Liver (tissue), 9 donors: ENCODE data around the gene DMD. TPM values are rescaled to one million over a fixed set of nuclear protein-coding genes. Genes with fewer than 3 reads are reported as not detected.

ENCODE experiments used
- DNase-seq: peaks from one replicate; pipeline ENCODE4 v3.0.0-alpha.2; 2017; ENCODE audit warnings: low spot score
- H3K27ac ChIP-seq, 2 donors: one replicate each; pipeline ENCODE4 v1.7.0; 2013; ENCODE audit warnings: inconsistent platforms in 2 of 2, low read length in 2 of 2, control low read depth in 1 of 2, low read depth in 1 of 2, mild to moderate bottlenecking in 1 of 2
- H3K27me3 ChIP-seq, 4 donors: one replicate each; pipeline versions ENCODE4 v1.6.1 to v1.7.0; 2013; ENCODE audit warnings: low read length in 3 of 4, inconsistent platforms in 1 of 4, mild to moderate bottlenecking in 1 of 4, moderate library complexity in 1 of 4; ENCODE audit not compliant: control insufficient read depth in 4 of 4, insufficient read depth in 4 of 4
- H3K36me3 ChIP-seq, 4 donors: one replicate each; pipeline versions ENCODE4 v1.6.1 to v1.7.0; 2013; ENCODE audit warnings: low read length in 3 of 4, mild to moderate bottlenecking in 3 of 4, low read depth in 1 of 4, moderate library complexity in 1 of 4; ENCODE audit not compliant: control insufficient read depth in 4 of 4, insufficient read depth in 3 of 4
- H3K4me1 ChIP-seq, 4 donors: one replicate each; pipeline versions ENCODE4 v1.6.1 to v1.7.0; 2013; ENCODE audit warnings: low read length in 3 of 4, mild to moderate bottlenecking in 3 of 4, moderate library complexity in 1 of 4; ENCODE audit not compliant: control insufficient read depth in 4 of 4, insufficient read depth in 4 of 4
- H3K4me3 ChIP-seq, 3 donors: one replicate each; pipeline versions ENCODE4 v1.6.1 to v1.7.0; 2013; ENCODE audit warnings: low read length in 3 of 3, control low read depth in 1 of 3, low read depth in 1 of 3, mild to moderate bottlenecking in 1 of 3
- H3K9ac ChIP-seq, 2 donors: one replicate each; pipeline ENCODE4 v1.7.0; 2013; ENCODE audit warnings: low read length in 2 of 2, mild to moderate bottlenecking in 2 of 2, moderate library complexity in 2 of 2, control low read depth in 1 of 2, low read depth in 1 of 2
- H3K9me3 ChIP-seq, 4 donors: one replicate each; pipeline versions ENCODE4 v1.6.1 to v1.7.0; 2013; ENCODE audit warnings: low read length in 3 of 4; ENCODE audit not compliant: control insufficient read depth in 4 of 4
- ATF3 ChIP-seq: IDR thresholded peaks from 2 replicates; pipeline ENCODE4 v1.6.1; 2016; ENCODE audit warnings: antibody characterized with exemption
- CTCF ChIP-seq: fragments of 150-350 bp; IDR thresholded peaks from 2 replicates; pipeline ENCODE4 v1.5.1; 2017; ENCODE audit warnings: improper control_type of control experiment, low read depth, low read length; ENCODE audit not compliant: missing input control
- EGR1 ChIP-seq, 2 donors: IDR thresholded peaks; 2 replicates each; pipeline ENCODE4 v1.6.1; 2016 to 2018; ENCODE audit warnings: antibody characterized with exemption in 2 of 2, low read depth in 2 of 2
- FOXA1 ChIP-seq: IDR thresholded peaks from 2 replicates; pipeline ENCODE4 v1.6.1; 2016; ENCODE audit warnings: antibody characterized with exemption
- FOXA2 ChIP-seq: IDR thresholded peaks from 2 replicates; pipeline ENCODE4 v1.6.1; 2016; ENCODE audit warnings: antibody characterized with exemption
- GABPA ChIP-seq, 2 donors: IDR thresholded peaks in 1 of 2; conservative IDR thresholded peaks in 1 of 2; 2 replicates each; pipeline ENCODE4 v1.6.1; 2016; ENCODE audit warnings: antibody characterized with exemption in 2 of 2, mild to moderate bottlenecking in 1 of 2, moderate library complexity in 1 of 2
- HNF4A ChIP-seq, 2 donors: conservative IDR thresholded peaks; 2 replicates each; pipeline ENCODE4 v1.6.1; 2016; ENCODE audit warnings: antibody characterized with exemption in 2 of 2, mild to moderate bottlenecking in 2 of 2
- HNF4G ChIP-seq: IDR thresholded peaks from 2 replicates; pipeline ENCODE4 v1.6.1; 2016; ENCODE audit warnings: antibody characterized with exemption
- JUND ChIP-seq, 2 donors: IDR thresholded peaks; 2 replicates each; pipeline ENCODE4 v1.6.1; 2016; ENCODE audit warnings: antibody characterized with exemption in 2 of 2
- MAX ChIP-seq: IDR thresholded peaks from 2 replicates; pipeline ENCODE4 v1.6.1; 2016; ENCODE audit warnings: antibody characterized with exemption
- NR2F2 ChIP-seq: IDR thresholded peaks from 2 replicates; pipeline ENCODE4 v1.6.1; 2016; ENCODE audit warnings: antibody characterized with exemption
- RAD21 ChIP-seq, 2 donors: IDR thresholded peaks; 2 replicates each; pipeline ENCODE4 v1.6.1; 2016; ENCODE audit warnings: antibody characterized with exemption in 2 of 2, mild to moderate bottlenecking in 2 of 2
- REST ChIP-seq: IDR thresholded peaks from 2 replicates; pipeline ENCODE4 v1.6.1; 2016; ENCODE audit warnings: antibody characterized with exemption, mild to moderate bottlenecking
- RXRA ChIP-seq, 2 donors: IDR thresholded peaks; 2 replicates each; pipeline ENCODE4 v1.6.1; 2017 to 2018; ENCODE audit warnings: antibody characterized with exemption in 2 of 2, mild to moderate bottlenecking in 1 of 2
- SP1 ChIP-seq: IDR thresholded peaks from 2 replicates; pipeline ENCODE4 v1.6.1; 2018; ENCODE audit warnings: antibody characterized with exemption, mild to moderate bottlenecking
- TAF1 ChIP-seq: conservative IDR thresholded peaks from 2 replicates; pipeline ENCODE4 v1.6.1; 2016; ENCODE audit warnings: antibody characterized with exemption, mild to moderate bottlenecking
- YY1 ChIP-seq: IDR thresholded peaks from 2 replicates; pipeline ENCODE4 v1.6.1; 2016; ENCODE audit warnings: antibody characterized with exemption, mild to moderate bottlenecking
- ZBTB33 ChIP-seq: IDR thresholded peaks from 2 replicates; pipeline ENCODE4 v1.6.1; 2016; ENCODE audit warnings: antibody characterized with exemption
- polyA plus RNA-seq, 2 donors: library from polyadenylated mRNA; stranded (reverse) in 1 of 2; unstranded in 1 of 2; fragments of 200-250 nt in 1 of 2; fragments of >200 nt in 1 of 2; fragmentation: Nextera tagmentation in 1 of 2; extraction: Ambion mirVana in 1 of 2; gene quantifications; one replicate each; pipeline versions ENCODE4 v1.2.1 to v1.2.3, GENCODE V29; 2013 to 2015
- total RNA-seq, 2 donors: library from RNA; depleted of rRNA; stranded (reverse); fragments of >200 nt; gene quantifications; one replicate each; pipeline ENCODE4 v1.2.3, GENCODE V29; 2014
- donor health status: healthy.
- donor health status: healthy.
- donor health status: healthy.
- donor health status: healthy.
- donor health status: healthy.

Gene DMD
- total and polyA plus RNA-seq, 4 donors = 14.6 to 61.9 (median 23.9) TPM

- no peak for DNase-seq
- no peaks in the 10 kb centered on the region for H3K27me3 ChIP-seq
- TF ChIP-seq SP1 = no peak
- no peak for TF ChIP-seq NR2F2
- TF ChIP-seq JUND (IDR thresholded peaks at IDR 0.05) = no peak
- TF ChIP-seq RAD21 (IDR thresholded peaks at IDR 0.05) = no peak
- TF ChIP-seq YY1 = no peak
- no peak for TF ChIP-seq FOXA1
- no peak for TF ChIP-seq TAF1
- no peak for TF ChIP-seq RXRA (IDR thresholded peaks at IDR 0.05)
- TF ChIP-seq GABPA (IDR thresholded peaks at IDR 0.05 in 1 of 2, conservative IDR thresholded peaks at IDR 0.05 in 1 of 2) = no peak
- TF ChIP-seq ATF3 = no peak
- TF ChIP-seq REST = no peak
- no peak for TF ChIP-seq FOXA2
- no peak for TF ChIP-seq CTCF
- no peak for TF ChIP-seq HNF4A (conservative IDR thresholded peaks at IDR 0.05)
- TF ChIP-seq HNF4G = no peak
- TF ChIP-seq MAX = no peak
- TF ChIP-seq ZBTB33 = no peak
- no peak for TF ChIP-seq EGR1 (IDR thresholded peaks at IDR 0.05; ENCODE audit: low read depth in 2 of 2)
- no peaks in the 10 kb centered on the region for H3K36me3 ChIP-seq
- H3K4me3 ChIP-seq = no peak overlapping the region
- H3K4me1 ChIP-seq = peaks cover 0 to under 1% (median 0%) of the 10 kb centered on the region in 4 donors
- H3K9ac ChIP-seq = no peak overlapping the region
- H3K9me3 ChIP-seq = no peaks in the 10 kb centered on the region
- no peak overlapping the region for H3K27ac ChIP-seq
Observed at GRCh38 chrX:31656013-31656412, 1555.3 kb downstream of the DMD start.

GRCh38 chrX:31653422-31653821 is 1557.9 kb downstream of the DMD start:
- no peaks in the 10 kb centered on the region for H3K27me3 ChIP-seq
- no peak overlapping the region for H3K4me3 ChIP-seq
- no peaks in the 10 kb centered on the region for H3K9me3 ChIP-seq
- no peaks in the 10 kb centered on the region for H3K36me3 ChIP-seq
- H3K4me1 ChIP-seq = no peaks in the 10 kb centered on the region
- no peak overlapping the region for H3K9ac ChIP-seq
- no peak overlapping the region for H3K27ac ChIP-seq
- DNase-seq = no peak
- TF ChIP-seq TAF1 (no peak), FOXA2 (no peak), MAX (no peak), CTCF (no peak), YY1 (no peak), FOXA1 (no peak), NR2F2 (no peak), RXRA (IDR thresholded peaks at IDR 0.05) (no peak), HNF4G (no peak), JUND (IDR thresholded peaks at IDR 0.05) (no peak), ATF3 (no peak), GABPA (IDR thresholded peaks at IDR 0.05 in 1 of 2, conservative IDR thresholded peaks at IDR 0.05 in 1 of 2) (no peak), EGR1 (IDR thresholded peaks at IDR 0.05; ENCODE audit: low read depth in 2 of 2) (no peak)
